Measurements from ENCODE around the gene GRM8. TPM values are rescaled to one million over a fixed set of nuclear protein-coding genes. Genes with fewer than 3 reads are reported as not detected.
A peak's percentile ranks its signal among the peaks of the same experiment; 100 is the strongest.

GRM8 gene
- total RNA-seq, 1 donor from 2014 or later = 2.2 TPM

GRCh38 chr7:126574276-126575250 lies 678.2 kb downstream of the GRM8 start:
- Mint-ChIP-seq H3K9me3 (ENCODE audit: unreplicated experiment) (peaks cover 2% of the 10 kb centered on the region), H3K27me3 (ENCODE audit: low read depth, unreplicated experiment) (no peaks in the 10 kb centered on the region), H3K27ac (ENCODE audit: unreplicated experiment) (peak overlapping the region; percentile 98), H3K4me3 (ENCODE audit: unreplicated experiment) (no peak overlapping the region), H3K4me1 (ENCODE audit: low read depth, unreplicated experiment) (peaks cover 48% of the 10 kb centered on the region), H3K36me3 (ENCODE audit: low read depth, unreplicated experiment) (no peaks in the 10 kb centered on the region)
- no peaks in the 10 kb centered on the region for H3K27me3 ChIP-seq (ENCODE audit: insufficient read depth, low read length)
- H3K9ac ChIP-seq (ENCODE audit: low read length) = peak overlapping the region; percentile 70
- H3K4me2 ChIP-seq (ENCODE audit: low read length) = peak overlapping the region; percentile 77
- FAIRE-seq (no peak), DNase-seq (ENCODE audit: low read depth) (peak; percentile 82)
- peak overlapping the region; percentile 18 for H3K4me3 ChIP-seq (ENCODE audit: insufficient read depth, low read depth, low read length)
- no peaks in the 10 kb centered on the region for H3K36me3 ChIP-seq (ENCODE audit: insufficient read depth, low read length)
- H3K79me2 ChIP-seq (ENCODE audit: insufficient read depth, low read length) = no peaks in the 10 kb centered on the region
- H3K4me1 ChIP-seq (ENCODE audit: insufficient read depth, low read length) = peaks cover 7% of the 10 kb centered on the region
- no peaks in the 10 kb centered on the region for H3K9me3 ChIP-seq (ENCODE audit: insufficient read depth, low read depth, low read length)
- no peaks in the 10 kb centered on the region for H4K20me1 ChIP-seq (ENCODE audit: insufficient read depth, low read length)
- no peak for TF ChIP-seq CTCF (IDR thresholded peaks at IDR 0.05; ENCODE audit: insufficient read depth, low read depth, low read length)
- no peak for TF ChIP-seq EZH2 (IDR thresholded peaks at IDR 0.05; ENCODE audit: insufficient read depth, low read length)
- peak overlapping the region; percentile 51 for H2AFZ ChIP-seq (ENCODE audit: low read depth, low read length)
- H3K27ac ChIP-seq (ENCODE audit: low read depth, low read length) = peak overlapping the region; percentile 91

GRCh38 chr7:126570845-126571244 lies 681.9 kb downstream of the GRM8 start:
- H3K4me1 Mint-ChIP-seq (ENCODE audit: low read depth, unreplicated experiment) = peaks cover 33% of the 10 kb centered on the region
- Histone ChIP-seq H3K27me3 (ENCODE audit: insufficient read depth, low read length) (no peaks in the 10 kb centered on the region), H3K4me1 (ENCODE audit: insufficient read depth, low read length) (peaks cover 7% of the 10 kb centered on the region), H3K36me3 (ENCODE audit: insufficient read depth, low read length) (no peaks in the 10 kb centered on the region), H3K4me2 (ENCODE audit: low read length) (no peak overlapping the region), H2AFZ (ENCODE audit: low read depth, low read length) (no peak overlapping the region), H4K20me1 (ENCODE audit: insufficient read depth, low read length) (no peaks in the 10 kb centered on the region), H3K9ac (ENCODE audit: low read length) (no peak overlapping the region), H3K79me2 (ENCODE audit: insufficient read depth, low read length) (no peaks in the 10 kb centered on the region), H3K27ac (ENCODE audit: low read depth, low read length) (no peak overlapping the region), H3K9me3 (ENCODE audit: insufficient read depth, low read depth, low read length) (no peaks in the 10 kb centered on the region), H3K4me3 (ENCODE audit: insufficient read depth, low read depth, low read length) (no peak overlapping the region)
- no peaks in the 10 kb centered on the region for H3K27me3 Mint-ChIP-seq (ENCODE audit: low read depth, unreplicated experiment)
- no peak for TF ChIP-seq CTCF (IDR thresholded peaks at IDR 0.05; ENCODE audit: insufficient read depth, low read depth, low read length)
- FAIRE-seq (no peak), DNase-seq (ENCODE audit: low read depth) (no peak)
- H3K9me3 Mint-ChIP-seq (ENCODE audit: unreplicated experiment) = no peaks in the 10 kb centered on the region
- H3K27ac Mint-ChIP-seq (ENCODE audit: unreplicated experiment) = peak overlapping the region; percentile 75
- H3K36me3 Mint-ChIP-seq (ENCODE audit: low read depth, unreplicated experiment) = no peaks in the 10 kb centered on the region
- H3K4me3 Mint-ChIP-seq (ENCODE audit: unreplicated experiment) = no peak overlapping the region

- no peak overlapping the region for H3K4me3 Mint-ChIP-seq (ENCODE audit: unreplicated experiment)
- Histone ChIP-seq H3K36me3 (ENCODE audit: insufficient read depth, low read length) (no peaks in the 10 kb centered on the region), H3K27me3 (ENCODE audit: insufficient read depth, low read length) (no peaks in the 10 kb centered on the region), H2AFZ (ENCODE audit: low read depth, low read length) (no peak overlapping the region), H4K20me1 (ENCODE audit: insufficient read depth, low read length) (no peaks in the 10 kb centered on the region), H3K4me3 (ENCODE audit: insufficient read depth, low read depth, low read length) (no peak overlapping the region), H3K4me2 (ENCODE audit: low read length) (no peak overlapping the region), H3K79me2 (ENCODE audit: insufficient read depth, low read length) (no peaks in the 10 kb centered on the region), H3K27ac (ENCODE audit: low read depth, low read length) (no peak overlapping the region), H3K4me1 (ENCODE audit: insufficient read depth, low read length) (peaks cover under 1% of the 10 kb centered on the region), H3K9ac (ENCODE audit: low read length) (no peak overlapping the region), H3K9me3 (ENCODE audit: insufficient read depth, low read depth, low read length) (no peaks in the 10 kb centered on the region)
- H3K36me3 Mint-ChIP-seq (ENCODE audit: low read depth, unreplicated experiment) = no peaks in the 10 kb centered on the region
- H3K9me3 Mint-ChIP-seq (ENCODE audit: unreplicated experiment) = no peaks in the 10 kb centered on the region
- TF ChIP-seq EZH2 (IDR thresholded peaks at IDR 0.05; ENCODE audit: insufficient read depth, low read length) (no peak), CTCF (IDR thresholded peaks at IDR 0.05; ENCODE audit: insufficient read depth, low read depth, low read length) (no peak)
- H3K4me1 Mint-ChIP-seq (ENCODE audit: low read depth, unreplicated experiment) = peaks cover 24% of the 10 kb centered on the region
- FAIRE-seq = no peak
- DNase-seq (ENCODE audit: low read depth) = peak; percentile 2
- peak overlapping the region; percentile 48 for H3K27ac Mint-ChIP-seq (ENCODE audit: unreplicated experiment)
- H3K27me3 Mint-ChIP-seq (ENCODE audit: low read depth, unreplicated experiment) = no peaks in the 10 kb centered on the region
These were observed 683.3 kb downstream of the GRM8 start for GRCh38 chr7:126569402-126569801.

Measured in astrocyte (in vitro differentiated cells and primary cell).